SK-N-SH treated with all-trans-retinoic acid at 6 μM for 48 hours (cell line): ENCODE data around the gene ZNF506.
A peak's percentile ranks its signal among the peaks of the same experiment; 100 is the strongest.
"Not testable (repeated sequence)": the region's sequence is repeated elsewhere in the genome, so short reads cannot be mapped to it uniquely, and the experiment has no call there.

Experiments
- ATAC-seq: fragments of 200-7000 bp; cut with Tn5 transposase; 3 replicates; pipeline ENCODE4 v1.9.1; 2020; ENCODE audit warnings: mild to moderate bottlenecking, moderate library complexity
- ARNTL ChIP-seq: fragments of 450-650 bp; formaldehyde crosslinking; IDR thresholded peaks from 2 replicates; pipeline ENCODE4 v1.5.0; 2020; ENCODE audit warnings: low read depth, mild to moderate bottlenecking, moderate library complexity, borderline replicate concordance
- BACH2 ChIP-seq: fragments of 250-450 bp; sonication (Bioruptor Pico); IDR thresholded peaks from 2 replicates; pipeline ENCODE4 v1.9.0; 2021; ENCODE audit warnings: mild to moderate bottlenecking, borderline replicate concordance
- CSDC2 ChIP-seq: fragments of 250-450 bp; sonication (Bioruptor Pico); IDR thresholded peaks from 2 replicates; pipeline ENCODE4 v1.5.0; 2020; ENCODE audit warnings: mild to moderate bottlenecking, moderate library complexity
- GLIS3 ChIP-seq: fragments of 250-450 bp; sonication (Bioruptor Pico); IDR thresholded peaks from 2 replicates; pipeline ENCODE4 v1.5.0; 2020; ENCODE audit warnings: mild to moderate bottlenecking, moderate library complexity
- ISL1 ChIP-seq: fragments of 250-450 bp; sonication (Bioruptor Pico); IDR thresholded peaks from 2 replicates; pipeline ENCODE4 v2.1.2; 2022; ENCODE audit warnings: mild to moderate bottlenecking, moderate library complexity
- OSR1 ChIP-seq: fragments of 250-450 bp; sonication (Bioruptor Pico); IDR thresholded peaks from 2 replicates; pipeline ENCODE4 v1.8.0; 2022; ENCODE audit warnings: moderate library complexity, mild to moderate bottlenecking, inconsistent platforms
- PPARA ChIP-seq: fragments of 250-450 bp; sonication (Bioruptor Pico); IDR thresholded peaks from 2 replicates; pipeline ENCODE4 v1.5.0; 2020; ENCODE audit warnings: mild to moderate bottlenecking, borderline replicate concordance
- RARB ChIP-seq: fragments of 250-450 bp; sonication (Bioruptor Pico); IDR thresholded peaks from 2 replicates; pipeline ENCODE4 v1.8.0; 2021; ENCODE audit warnings: mild to moderate bottlenecking, moderate library complexity
- SNAI2 ChIP-seq: fragments of 250-450 bp; sonication (Bioruptor Pico); IDR thresholded peaks from 2 replicates; pipeline ENCODE4 v1.5.0; 2020; ENCODE audit warnings: mild to moderate bottlenecking, moderate library complexity
- ZC3H10 ChIP-seq: fragments of 250-450 bp; sonication (Bioruptor Pico); IDR thresholded peaks from 2 replicates; pipeline ENCODE4 v1.5.1; 2021; ENCODE audit warnings: mild to moderate bottlenecking, moderate library complexity
- ZFP3 ChIP-seq: fragments of 250-450 bp; sonication (Bioruptor Pico); IDR thresholded peaks from 2 replicates; pipeline ENCODE4 v1.5.0; 2020; ENCODE audit warnings: mild to moderate bottlenecking, moderate library complexity
- ZFP30 ChIP-seq: fragments of 450-650 bp; formaldehyde crosslinking; IDR thresholded peaks from 2 replicates; pipeline ENCODE4 v1.5.0; 2022; ENCODE audit warnings: mild to moderate bottlenecking, moderate library complexity
- ZNF70 ChIP-seq: fragments of 450-650 bp; formaldehyde crosslinking; IDR thresholded peaks from 2 replicates; pipeline ENCODE4 v1.5.0; 2020; ENCODE audit warnings: mild to moderate bottlenecking, moderate library complexity
- ZNF8 ChIP-seq: fragments of 450-650 bp; formaldehyde crosslinking; IDR thresholded peaks from 2 replicates; pipeline ENCODE4 v1.5.0; 2020; ENCODE audit warnings: mild to moderate bottlenecking, moderate library complexity
- TF ChIP-seq, protein P1 (sequence below): fragments of 250-450 bp; sonication (Bioruptor Pico); IDR thresholded peaks from 2 replicates; pipeline ENCODE4 v1.8.0; 2020; ENCODE audit warnings: mild to moderate bottlenecking, moderate library complexity, borderline replicate concordance
- TF ChIP-seq, protein P2 (sequence below): fragments of 250-450 bp; sonication (Bioruptor Pico); IDR thresholded peaks from 2 replicates; pipeline ENCODE4 v1.5.1; 2021; ENCODE audit warnings: mild to moderate bottlenecking, moderate library complexity
- TF ChIP-seq, protein P3 (sequence below): fragments of 250-450 bp; sonication (Bioruptor Pico); IDR thresholded peaks from 2 replicates; pipeline ENCODE4 v1.5.0; 2020; ENCODE audit warnings: mild to moderate bottlenecking, moderate library complexity

ZNF506 gene

DNA sequence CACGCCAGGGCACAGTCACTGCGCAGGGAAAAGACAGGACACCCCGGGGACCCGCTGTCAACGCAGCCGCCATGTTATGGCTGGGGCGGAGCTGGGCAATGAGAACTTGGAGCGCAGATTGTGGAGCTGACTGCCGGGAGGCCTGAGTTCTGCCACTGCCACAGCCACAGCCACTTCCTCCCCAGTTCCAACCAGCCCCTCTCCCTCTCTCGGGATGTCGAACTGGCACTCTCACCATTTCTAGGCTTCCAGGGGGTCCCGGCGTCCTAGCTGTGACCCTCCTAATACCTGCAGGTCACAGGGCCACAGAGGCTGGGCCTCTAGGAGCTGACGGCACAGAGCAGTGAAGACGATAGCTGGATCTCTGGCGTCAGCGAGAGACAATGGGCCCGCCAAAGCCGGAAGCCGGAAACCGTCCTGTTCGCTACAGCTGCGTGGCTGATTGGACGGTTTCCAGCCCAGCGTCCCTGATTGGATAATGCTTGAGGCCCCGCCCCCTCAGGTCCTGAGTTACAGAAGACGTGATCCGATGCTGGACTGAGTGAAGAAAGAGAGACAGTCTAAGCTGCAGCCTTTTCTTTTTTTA lies at the start of gene ZNF506:
Gene ZNF506, minus strand, starts transcription at position 385 of the 586 bp plus-strand sequence. Its CDS starts 147 bp downstream, at position 238.
- TF ChIP-seq, protein P1, sequence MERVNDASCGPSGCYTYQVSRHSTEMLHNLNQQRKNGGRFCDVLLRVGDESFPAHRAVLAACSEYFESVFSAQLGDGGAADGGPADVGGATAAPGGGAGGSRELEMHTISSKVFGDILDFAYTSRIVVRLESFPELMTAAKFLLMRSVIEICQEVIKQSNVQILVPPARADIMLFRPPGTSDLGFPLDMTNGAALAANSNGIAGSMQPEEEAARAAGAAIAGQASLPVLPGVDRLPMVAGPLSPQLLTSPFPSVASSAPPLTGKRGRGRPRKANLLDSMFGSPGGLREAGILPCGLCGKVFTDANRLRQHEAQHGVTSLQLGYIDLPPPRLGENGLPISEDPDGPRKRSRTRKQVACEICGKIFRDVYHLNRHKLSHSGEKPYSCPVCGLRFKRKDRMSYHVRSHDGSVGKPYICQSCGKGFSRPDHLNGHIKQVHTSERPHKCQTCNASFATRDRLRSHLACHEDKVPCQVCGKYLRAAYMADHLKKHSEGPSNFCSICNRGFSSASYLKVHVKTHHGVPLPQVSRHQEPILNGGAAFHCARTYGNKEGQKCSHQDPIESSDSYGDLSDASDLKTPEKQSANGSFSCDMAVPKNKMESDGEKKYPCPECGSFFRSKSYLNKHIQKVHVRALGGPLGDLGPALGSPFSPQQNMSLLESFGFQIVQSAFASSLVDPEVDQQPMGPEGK (CRISPR knock-in tag), result no peak
- TF ChIP-seq, protein P2, sequence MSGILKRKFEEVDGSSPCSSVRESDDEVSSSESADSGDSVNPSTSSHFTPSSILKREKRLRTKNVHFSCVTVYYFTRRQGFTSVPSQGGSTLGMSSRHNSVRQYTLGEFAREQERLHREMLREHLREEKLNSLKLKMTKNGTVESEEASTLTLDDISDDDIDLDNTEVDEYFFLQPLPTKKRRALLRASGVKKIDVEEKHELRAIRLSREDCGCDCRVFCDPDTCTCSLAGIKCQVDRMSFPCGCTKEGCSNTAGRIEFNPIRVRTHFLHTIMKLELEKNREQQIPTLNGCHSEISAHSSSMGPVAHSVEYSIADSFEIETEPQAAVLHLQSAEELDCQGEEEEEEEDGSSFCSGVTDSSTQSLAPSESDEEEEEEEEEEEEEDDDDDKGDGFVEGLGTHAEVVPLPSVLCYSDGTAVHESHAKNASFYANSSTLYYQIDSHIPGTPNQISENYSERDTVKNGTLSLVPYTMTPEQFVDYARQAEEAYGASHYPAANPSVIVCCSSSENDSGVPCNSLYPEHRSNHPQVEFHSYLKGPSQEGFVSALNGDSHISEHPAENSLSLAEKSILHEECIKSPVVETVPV (CRISPR knock-in tag), result no peak
- TF ChIP-seq BACH2, result no peak
- TF ChIP-seq GLIS3 (CRISPR knock-in tag), result no peak
- TF ChIP-seq OSR1 (CRISPR knock-in tag), result no peak

DNA sequence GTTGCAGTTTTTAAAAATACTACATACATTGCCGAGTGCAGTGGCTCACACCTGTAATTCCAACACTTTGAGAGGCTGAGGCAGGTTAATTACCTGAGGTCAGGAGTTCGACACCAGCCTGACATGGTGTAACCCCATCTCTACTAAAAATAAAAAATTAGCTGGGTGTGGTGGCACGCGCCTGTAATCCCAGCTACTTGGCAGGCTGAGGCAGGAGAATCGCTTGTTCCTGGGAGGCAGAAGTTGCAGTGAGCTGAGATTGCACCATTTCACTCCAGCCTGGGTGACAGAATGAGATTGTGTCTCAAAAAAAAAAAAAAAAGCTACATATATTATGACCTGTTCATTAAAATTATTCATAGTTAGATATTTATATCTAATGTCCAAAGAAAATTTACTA lies 48.5 kb upstream of the ZNF506 start:
- ATAC-seq, result not testable (repeated sequence)

More for the DNA sequence above, at the start of gene ZNF506:
- peak; percentile 99 for ATAC-seq

DNA sequence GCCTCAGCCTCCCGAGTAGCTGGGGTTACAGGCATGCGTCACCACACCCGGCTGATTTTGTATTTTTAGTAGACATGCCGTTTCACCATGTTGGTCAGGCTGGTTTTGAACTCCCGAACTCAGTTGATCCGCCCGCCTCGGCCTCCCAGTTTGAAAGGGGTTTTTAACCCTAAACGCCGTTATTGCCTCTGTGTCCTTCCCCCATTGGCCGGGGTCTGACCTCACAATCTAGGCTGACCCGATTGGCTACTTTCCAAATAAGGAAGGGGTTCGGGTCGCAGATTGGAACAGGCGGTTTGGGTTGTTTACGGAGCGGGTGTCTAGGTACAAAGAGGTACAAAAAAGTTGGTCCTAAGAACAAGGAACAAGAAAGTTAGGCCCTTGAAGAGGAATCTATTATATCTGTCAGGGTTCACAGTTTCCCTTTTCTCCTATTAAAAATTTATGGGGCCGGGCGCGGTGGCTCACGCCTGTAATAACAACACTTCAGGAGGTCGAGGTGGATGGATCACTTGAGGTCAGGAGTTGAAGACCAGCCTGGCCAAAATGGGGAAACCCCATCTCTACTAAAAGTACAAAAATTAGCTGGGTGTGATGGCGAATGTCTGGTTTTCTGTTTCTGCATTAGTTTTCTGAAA lies 45.2 kb upstream of the ZNF506 start:
- TF ChIP-seq ZC3H10 (CRISPR knock-in tag) (no peak), RARB (CRISPR knock-in tag) (no peak), SNAI2 (no peak), PPARA (CRISPR knock-in tag) (no peak), BACH2 (no peak), ZNF70 (CRISPR knock-in tag) (no peak), ZFP3 (CRISPR knock-in tag) (no peak), ZNF8 (no peak), ARNTL (CRISPR knock-in tag) (no peak), CSDC2 (no peak), OSR1 (CRISPR knock-in tag) (no peak), ISL1 (CRISPR knock-in tag) (no peak), ZFP30 (CRISPR knock-in tag) (no peak), GLIS3 (CRISPR knock-in tag) (no peak)
- TF ChIP-seq, protein P1 (CRISPR knock-in tag), result no peak
- TF ChIP-seq, protein P2 (CRISPR knock-in tag), result no peak
- TF ChIP-seq, protein P3, sequence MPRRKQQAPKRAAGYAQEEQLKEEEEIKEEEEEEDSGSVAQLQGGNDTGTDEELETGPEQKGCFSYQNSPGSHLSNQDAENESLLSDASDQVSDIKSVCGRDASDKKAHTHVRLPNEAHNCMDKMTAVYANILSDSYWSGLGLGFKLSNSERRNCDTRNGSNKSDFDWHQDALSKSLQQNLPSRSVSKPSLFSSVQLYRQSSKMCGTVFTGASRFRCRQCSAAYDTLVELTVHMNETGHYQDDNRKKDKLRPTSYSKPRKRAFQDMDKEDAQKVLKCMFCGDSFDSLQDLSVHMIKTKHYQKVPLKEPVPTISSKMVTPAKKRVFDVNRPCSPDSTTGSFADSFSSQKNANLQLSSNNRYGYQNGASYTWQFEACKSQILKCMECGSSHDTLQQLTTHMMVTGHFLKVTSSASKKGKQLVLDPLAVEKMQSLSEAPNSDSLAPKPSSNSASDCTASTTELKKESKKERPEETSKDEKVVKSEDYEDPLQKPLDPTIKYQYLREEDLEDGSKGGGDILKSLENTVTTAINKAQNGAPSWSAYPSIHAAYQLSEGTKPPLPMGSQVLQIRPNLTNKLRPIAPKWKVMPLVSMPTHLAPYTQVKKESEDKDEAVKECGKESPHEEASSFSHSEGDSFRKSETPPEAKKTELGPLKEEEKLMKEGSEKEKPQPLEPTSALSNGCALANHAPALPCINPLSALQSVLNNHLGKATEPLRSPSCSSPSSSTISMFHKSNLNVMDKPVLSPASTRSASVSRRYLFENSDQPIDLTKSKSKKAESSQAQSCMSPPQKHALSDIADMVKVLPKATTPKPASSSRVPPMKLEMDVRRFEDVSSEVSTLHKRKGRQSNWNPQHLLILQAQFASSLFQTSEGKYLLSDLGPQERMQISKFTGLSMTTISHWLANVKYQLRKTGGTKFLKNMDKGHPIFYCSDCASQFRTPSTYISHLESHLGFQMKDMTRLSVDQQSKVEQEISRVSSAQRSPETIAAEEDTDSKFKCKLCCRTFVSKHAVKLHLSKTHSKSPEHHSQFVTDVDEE (CRISPR knock-in tag), result no peak
- no peak for ATAC-seq
